HCT116 (cell line): Measurements from ENCODE around the gene PTTG2. TPM values are rescaled to one million over a fixed set of nuclear protein-coding genes. Genes with fewer than 3 reads are reported as not detected.

Experiments used
- ATAC-seq: fragments of 200-7000 bp; cut with Tn5 transposase; 2 replicates; pipeline ENCODE4 v1.9.1; 2020; ENCODE audit warnings: mild to moderate bottlenecking, moderate library complexity
- BruUV-seq: library from RNA; stranded (reverse); fragments of 400-500 nt; replicated peaks from 2 replicates; lab custom pipeline; 2021; lab: Mats Ljungman, UMichigan
- CTCF ChIA-PET: fragments of 300-600 bp; sonication (Branson Sonifier 250); formaldehyde crosslinking; loops from one replicate; lab custom pipeline; 2021; ENCODE audit warnings: antibody characterized with exemption; lab: Charles Lee
- POLR2A ChIA-PET: fragments of 300-600, 350-600 bp; sonication (Branson Sonifier 250); formaldehyde crosslinking; loops from one replicate; lab custom pipeline; 2021; ENCODE audit warnings: antibody characterized with exemption; lab: Charles Lee
- RAD21 ChIA-PET, 2 experiments: fragments of 300-600 bp; sonication (Branson Sonifier 250); formaldehyde crosslinking; loops; one replicate each; lab custom pipeline; 2023; ENCODE audit warnings: low total read pairs in 2 of 2; ENCODE audit not compliant: uncharacterized antibody in 2 of 2, unreplicated experiment in 2 of 2, low non-redundant PET in 1 of 2; lab: Charles Lee
- DNase-seq: peaks from one replicate; pipeline ENCODE4 v3.0.0-alpha.2; 2010; ENCODE audit warnings: low read depth, low spot score
- H2AFZ ChIP-seq: fragments of 200-600 bp; shearing (Covaris generic), sonication (generic); 2 replicates; pipeline ENCODE4 v1.6.1; 2017; ENCODE audit warnings: low read depth, mixed run types, mixed read lengths, antibody characterized with exemption, low read length; ENCODE audit not compliant: poor library complexity, severe bottlenecking
- H3K27ac ChIP-seq: 2 replicates; pipeline ENCODE4 v1.5.1; 2012; ENCODE audit warnings: low read depth, low read length
- H3K27me3 ChIP-seq: fragments of 200-600 bp; sonication (generic); 2 replicates; pipeline ENCODE4 v1.6.1; 2016; ENCODE audit warnings: mixed run types, low read length, mixed read lengths; ENCODE audit not compliant: insufficient read depth
- H3K36me3 ChIP-seq, 2 experiments: fragments of 200-500 bp in 1 of 2; fragments of 200-600 bp in 1 of 2; sonication (Bioruptor generic) in 1 of 2; sonication (generic) in 1 of 2; 2 replicates each; pipeline versions ENCODE4 v1.5.1 to v1.6.1; 2014 to 2016; ENCODE audit warnings: low read length in 2 of 2, inconsistent platforms in 1 of 2, mixed read lengths in 1 of 2, mixed run types in 1 of 2; ENCODE audit not compliant: insufficient read depth in 2 of 2, control insufficient read depth in 1 of 2
- H3K4me1 ChIP-seq, 2 experiments: fragments of 200-600 bp in 1 of 2; sonication (generic) in 1 of 2; 2 replicates each; pipeline versions ENCODE4 v1.5.1 to v1.6.1; 2012 to 2017; ENCODE audit warnings: low read length in 2 of 2, inconsistent platforms in 1 of 2, mild to moderate bottlenecking in 1 of 2, mixed read lengths in 1 of 2, mixed run types in 1 of 2, moderate library complexity in 1 of 2; ENCODE audit not compliant: insufficient read depth in 2 of 2, control insufficient read depth in 1 of 2
- H3K4me2 ChIP-seq: fragments of 200-600 bp; sonication (generic); 2 replicates; pipeline ENCODE4 v1.6.1; 2017; ENCODE audit warnings: mixed run types, low read length, mixed read lengths
- H3K4me3 ChIP-seq, 2 experiments: fragments of 200-600 bp in 1 of 2; sonication (generic) in 1 of 2; replicated peaks in 1 of 2; 2 replicates each; pipeline ENCODE4 v1.5.1; 2011 to 2016; ENCODE audit warnings: low read length in 2 of 2, control low read depth in 1 of 2, low read depth in 1 of 2, mild to moderate bottlenecking in 1 of 2, mixed read lengths in 1 of 2, mixed run types in 1 of 2
- H3K79me2 ChIP-seq: fragments of 200-600 bp; sonication (generic); 2 replicates; pipeline ENCODE4 v1.6.1; 2017; ENCODE audit warnings: mild to moderate bottlenecking, mixed run types, low read length, moderate library complexity, mixed read lengths; ENCODE audit not compliant: insufficient read depth
- H3K9ac ChIP-seq: fragments of 200-600 bp; sonication (generic); 2 replicates; pipeline ENCODE4 v1.6.1; 2016; ENCODE audit warnings: low read length, mixed read lengths
- H3K9me2 ChIP-seq: fragments of 200-600 bp; sonication (generic), shearing (Covaris generic); 2 replicates; pipeline ENCODE4 v1.6.1; 2017; ENCODE audit warnings: mixed run types, mild to moderate bottlenecking, moderate library complexity; ENCODE audit not compliant: insufficient read depth
- H3K9me3 ChIP-seq, 2 experiments: fragments of 200-500 bp in 1 of 2; fragments of 200-600 bp in 1 of 2; sonication (Bioruptor generic) in 1 of 2; sonication (generic) in 1 of 2; 2 replicates each; pipeline ENCODE4 v1.6.1; 2014 to 2017; ENCODE audit warnings: low read length in 2 of 2, mixed read lengths in 2 of 2, inconsistent platforms in 1 of 2, low read depth in 1 of 2, mild to moderate bottlenecking in 1 of 2, mixed run types in 1 of 2, moderate library complexity in 1 of 2; ENCODE audit not compliant: control insufficient read depth in 1 of 2, insufficient read depth in 1 of 2
- H4K20me1 ChIP-seq: fragments of 200-600 bp; sonication (generic), shearing (Covaris generic); 2 replicates; pipeline ENCODE4 v1.6.1; 2017; ENCODE audit warnings: mixed run types, mild to moderate bottlenecking, moderate library complexity; ENCODE audit not compliant: insufficient read depth
- ATF3 ChIP-seq: IDR thresholded peaks from 2 replicates; pipeline ENCODE4 v1.6.1; 2012
- CBX3 ChIP-seq: IDR thresholded peaks from 2 replicates; pipeline ENCODE4 v1.6.1; 2012; ENCODE audit warnings: low read depth
- ELF1 ChIP-seq: IDR thresholded peaks from 2 replicates; pipeline ENCODE4 v1.6.1; 2012; ENCODE audit warnings: low read depth, borderline replicate concordance
- POLR2A ChIP-seq: IDR thresholded peaks from 2 replicates; pipeline ENCODE4 v1.7.0; 2011; ENCODE audit warnings: borderline replicate concordance; ENCODE audit not compliant: insufficient read depth, insufficient read length; ENCODE audit errors: extremely low read depth
- POLR2AphosphoS5 ChIP-seq: IDR thresholded peaks from 2 replicates; pipeline ENCODE4 v1.6.1; 2011; ENCODE audit warnings: mild to moderate bottlenecking, low read depth, low read length, moderate library complexity
- REST ChIP-seq: IDR thresholded peaks from 2 replicates; pipeline ENCODE4 v1.6.1; 2012; ENCODE audit warnings: low read depth
- SIN3A ChIP-seq: IDR thresholded peaks from 2 replicates; pipeline ENCODE4 v1.6.1; 2012; ENCODE audit warnings: low read depth
- SP1 ChIP-seq: IDR thresholded peaks from 2 replicates; pipeline ENCODE4 v1.6.1; 2012; ENCODE audit warnings: low read depth
- SRF ChIP-seq: IDR thresholded peaks from 2 replicates; pipeline ENCODE4 v1.6.1; 2012; ENCODE audit warnings: low read depth
- TCF7L2 ChIP-seq: IDR thresholded peaks from 2 replicates; pipeline ENCODE4 v1.7.0; 2011; ENCODE audit warnings: borderline replicate concordance, inconsistent platforms; ENCODE audit not compliant: insufficient read depth, insufficient read length; ENCODE audit errors: extremely low read depth
- YY1 ChIP-seq: IDR thresholded peaks from 2 replicates; pipeline ENCODE4 v1.6.1; 2011; ENCODE audit warnings: low read length, low read depth, moderate library complexity, mild to moderate bottlenecking; ENCODE audit not compliant: insufficient replicate concordance; ENCODE audit errors: extremely low read depth
- ZFX ChIP-seq: fragments of 450-650 bp; IDR thresholded peaks from 2 replicates; pipeline ENCODE4 v1.6.1; 2017
- ZNF274 ChIP-seq: fragments of 200-500 bp; sonication (Bioruptor generic); IDR thresholded peaks from 2 replicates; pipeline ENCODE4 v1.6.1; 2014; ENCODE audit warnings: mild to moderate bottlenecking, low read depth, low read length, inconsistent platforms
- intact Hi-C: fragments of 100-400 bp; cut with micrococcal nuclease; formaldehyde crosslinking; loops from 2 replicates; pipeline ENCODE4 v1.10.0; 2022
- total RNA-seq: library from RNA; stranded (reverse); gene quantifications from one replicate; pipeline ENCODE4 v1.2.1, GENCODE V29; 2021; ENCODE audit not compliant: unreplicated experiment
- TF ChIP-seq, protein P1 (sequence below): IDR thresholded peaks from 2 replicates; pipeline ENCODE4 v1.6.1; 2012

Gene PTTG2
- total RNA-seq, 1 experiment from 2014 or later = not detected

GRCh38 chr4:37924946-37925345 is 35.3 kb upstream of the PTTG2 start:
- intact Hi-C loops = no loop called here
- POLR2A ChIA-PET = no interaction called here
- no peaks in the 10 kb centered on the region for H3K9me2 ChIP-seq
- no peak for ATAC-seq
- no peaks in the 10 kb centered on the region for H3K36me3 ChIP-seq
- CTCF ChIA-PET = no interaction called here
- no peak for TF ChIP-seq SP1
- no peak for TF ChIP-seq ATF3
- no peak for TF ChIP-seq ZFX
- TF ChIP-seq CBX3 = no peak
- TF ChIP-seq, protein P1, sequence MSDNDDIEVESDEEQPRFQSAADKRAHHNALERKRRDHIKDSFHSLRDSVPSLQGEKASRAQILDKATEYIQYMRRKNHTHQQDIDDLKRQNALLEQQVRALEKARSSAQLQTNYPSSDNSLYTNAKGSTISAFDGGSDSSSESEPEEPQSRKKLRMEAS = no peak
- no peak for TF ChIP-seq POLR2A
- no peak for TF ChIP-seq YY1
- TF ChIP-seq SIN3A = no peak
- no peak overlapping the region for H3K4me2 ChIP-seq
- H3K9ac ChIP-seq = no peak overlapping the region
- no peaks in the 10 kb centered on the region for H3K27me3 ChIP-seq
- no peaks in the 10 kb centered on the region for H3K9me3 ChIP-seq
- H3K27ac ChIP-seq = no peak overlapping the region
- DNase-seq = no peak
- no TSS peak for BruUV-seq
- H3K4me3 ChIP-seq = no peak overlapping the region
- H3K79me2 ChIP-seq = no peaks in the 10 kb centered on the region
- no peaks in the 10 kb centered on the region for H4K20me1 ChIP-seq
- no peak overlapping the region for H2AFZ ChIP-seq
- RAD21 ChIA-PET = no interaction called here
- no peaks in the 10 kb centered on the region for H3K4me1 ChIP-seq

GRCh38 chr4:37927434-37927833 is 32.8 kb upstream of the PTTG2 start:
- no peaks in the 10 kb centered on the region for H3K27me3 ChIP-seq
- H3K9ac ChIP-seq = no peak overlapping the region
- no peak overlapping the region for H3K27ac ChIP-seq
- H4K20me1 ChIP-seq = no peaks in the 10 kb centered on the region
- H3K9me2 ChIP-seq = no peaks in the 10 kb centered on the region
- ATAC-seq (no peak), DNase-seq (no peak)
- TF ChIP-seq, protein P1 = no peak
- TF ChIP-seq ZFX = no peak
- no peak for TF ChIP-seq ELF1
- no peak for TF ChIP-seq SIN3A
- TF ChIP-seq REST = no peak
- TF ChIP-seq ZNF274 = no peak
- TF ChIP-seq POLR2AphosphoS5 = no peak
- TF ChIP-seq SRF = no peak
- TF ChIP-seq TCF7L2 = no peak
- TF ChIP-seq ATF3 = no peak
- H3K9me3 ChIP-seq = no peaks in the 10 kb centered on the region
- ChIA-PET POLR2A (no interaction called here), RAD21 (no interaction called here), CTCF (no interaction called here)
- no peaks in the 10 kb centered on the region for H3K36me3 ChIP-seq
- no peaks in the 10 kb centered on the region for H3K79me2 ChIP-seq
- no TSS peak for BruUV-seq
- no peak overlapping the region for H3K4me2 ChIP-seq
- no peaks in the 10 kb centered on the region for H3K4me1 ChIP-seq
- H2AFZ ChIP-seq = no peak overlapping the region
- H3K4me3 ChIP-seq = no peak overlapping the region
- intact Hi-C loops = no loop called here
